Measurements from ENCODE around the gene PFDN6.

Gene PFDN6

DNA sequence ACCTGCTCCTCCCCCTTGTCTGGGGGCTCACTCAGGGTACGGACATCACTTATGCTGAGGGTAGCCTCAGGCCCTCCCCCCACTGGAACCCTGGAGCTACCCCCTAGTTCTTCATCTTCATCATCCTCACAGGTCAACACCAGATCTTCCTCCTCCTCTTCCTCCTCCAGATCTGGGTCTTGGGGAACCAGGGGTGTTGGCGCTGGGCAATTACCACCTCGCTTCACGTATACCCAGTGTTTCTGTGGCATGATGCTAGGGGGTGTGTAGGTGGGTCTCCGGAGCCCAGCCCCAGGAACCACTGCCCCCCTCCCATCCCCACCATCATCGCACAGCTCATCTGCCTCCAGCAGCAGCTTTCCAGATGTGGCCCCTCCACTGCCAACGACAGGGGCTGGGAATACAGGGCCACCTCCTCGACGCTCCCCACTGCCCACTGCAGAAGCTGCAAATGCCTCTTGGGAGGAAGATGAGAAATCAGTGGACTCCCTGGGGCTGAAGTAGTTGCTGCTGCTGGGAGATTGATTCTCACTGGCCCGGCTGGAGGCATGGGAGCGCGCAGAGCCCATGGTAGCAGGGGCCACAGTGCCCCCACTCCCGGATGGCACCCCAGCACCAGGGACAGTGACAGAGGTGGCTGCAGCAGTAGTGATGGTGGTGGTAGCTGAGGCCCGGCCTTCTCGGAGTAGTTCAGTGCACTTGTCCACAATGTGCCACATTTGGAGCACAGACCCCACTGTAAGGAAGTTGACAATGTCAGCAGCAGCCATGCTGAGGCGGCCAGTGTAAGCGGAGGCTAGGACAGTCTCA lies 26.6 kb downstream of the PFDN6 start:
- in situ Hi-C loops (cut with HindIII; ENCODE audit: low sequenced_read_pairs), result no loop called here

DNA sequence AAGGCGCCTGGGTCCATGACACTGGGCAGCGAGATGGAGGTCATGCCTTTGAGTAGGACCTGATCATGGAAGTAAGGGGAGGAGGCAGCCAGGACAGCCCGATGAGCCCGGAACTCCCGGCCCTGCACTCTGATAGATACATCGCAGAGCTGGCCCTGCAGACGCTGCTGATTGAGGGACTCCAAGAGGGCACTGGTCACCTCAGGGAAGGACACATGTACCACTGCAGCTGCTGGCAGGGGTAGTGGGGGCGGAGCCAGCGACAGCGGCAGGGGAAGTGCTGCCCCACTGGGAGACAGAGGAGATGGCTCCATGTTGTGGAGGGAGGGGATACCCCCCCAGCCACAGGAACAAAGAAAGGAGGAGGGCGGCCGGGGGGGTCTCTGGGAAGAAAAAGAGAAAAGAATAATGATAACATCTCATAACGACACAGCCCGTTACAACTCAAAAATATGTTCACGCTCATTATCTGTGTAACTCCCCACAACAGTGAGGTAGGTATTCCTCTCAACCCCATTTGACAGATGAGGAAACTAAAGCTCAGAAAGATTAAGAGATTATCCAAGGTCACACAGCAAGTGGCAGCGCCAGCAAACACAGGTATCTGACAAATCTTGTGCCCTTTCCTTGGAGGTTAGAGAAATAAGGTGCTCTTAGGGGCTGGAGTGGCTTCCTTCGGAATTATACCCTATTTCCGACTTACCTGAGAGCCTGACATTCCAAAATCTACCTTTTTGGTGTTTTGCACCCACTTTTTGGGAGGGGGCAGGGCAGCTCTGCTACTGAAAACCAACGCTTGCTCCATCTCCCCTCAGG lies 27.4 kb downstream of the PFDN6 start:
- in situ Hi-C loops (cut with HindIII; ENCODE audit: low sequenced_read_pairs), result no loop called here

DNA sequence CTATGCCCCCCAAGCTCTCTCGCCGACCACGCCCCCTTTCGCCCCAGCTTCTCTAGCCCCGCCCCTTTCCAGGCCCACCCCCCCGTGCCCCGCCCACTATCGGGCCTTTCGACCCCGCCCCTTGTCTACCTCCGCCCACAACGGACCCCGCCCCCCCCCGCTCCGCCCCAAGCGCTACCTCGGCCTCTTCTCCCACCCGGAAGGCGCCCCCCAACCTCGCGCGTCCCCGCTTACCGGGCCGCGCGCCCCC lies 27.9 kb downstream of the PFDN6 start:
- in situ Hi-C loops (cut with HindIII; ENCODE audit: low sequenced_read_pairs), result no loop called here

DNA sequence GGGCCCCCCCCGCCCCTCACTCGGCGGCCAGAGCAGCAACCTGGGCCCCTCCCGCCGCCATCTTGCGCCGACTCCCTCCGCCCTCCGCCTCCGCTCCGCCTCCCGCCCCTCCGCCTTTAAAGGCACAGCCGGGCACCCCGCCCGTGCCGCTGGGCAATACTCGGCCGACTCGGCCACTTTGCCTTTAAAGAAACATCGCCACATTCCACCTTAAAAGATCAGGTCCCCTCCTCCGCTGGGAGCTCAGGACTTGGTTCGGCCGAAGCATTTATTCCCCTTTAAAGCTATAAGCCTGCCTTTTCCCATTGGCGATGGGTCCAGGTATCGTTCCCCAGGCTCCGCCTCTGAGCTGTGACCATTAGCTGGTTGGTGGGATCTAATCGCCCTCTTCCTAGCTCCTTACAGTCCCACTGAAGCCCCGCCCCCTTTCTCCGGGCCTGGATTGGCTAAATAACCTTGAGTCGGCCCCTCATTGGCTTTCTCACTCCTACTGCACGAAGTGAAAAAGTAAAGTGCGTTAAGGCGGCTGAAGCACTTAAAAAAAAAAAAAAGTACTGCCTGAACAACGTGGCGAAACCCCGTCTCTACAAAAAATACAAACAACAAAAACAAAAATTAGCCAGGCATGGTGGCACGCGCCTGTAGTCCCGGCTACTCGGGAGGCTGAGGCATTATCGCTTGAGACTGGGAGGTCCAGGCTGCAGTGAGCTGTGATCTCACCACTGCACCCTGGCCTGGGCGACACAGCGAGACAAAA lies 28.4 kb downstream of the PFDN6 start, which contains the start of gene ZBTB22:
Gene ZBTB22, minus strand, starts transcription at position 76 of the 757 bp plus-strand sequence. CDS start 828 bp downstream, outside the sequence.
- in situ Hi-C loops (cut with HindIII; ENCODE audit: low sequenced_read_pairs), result no loop called here

DNA sequence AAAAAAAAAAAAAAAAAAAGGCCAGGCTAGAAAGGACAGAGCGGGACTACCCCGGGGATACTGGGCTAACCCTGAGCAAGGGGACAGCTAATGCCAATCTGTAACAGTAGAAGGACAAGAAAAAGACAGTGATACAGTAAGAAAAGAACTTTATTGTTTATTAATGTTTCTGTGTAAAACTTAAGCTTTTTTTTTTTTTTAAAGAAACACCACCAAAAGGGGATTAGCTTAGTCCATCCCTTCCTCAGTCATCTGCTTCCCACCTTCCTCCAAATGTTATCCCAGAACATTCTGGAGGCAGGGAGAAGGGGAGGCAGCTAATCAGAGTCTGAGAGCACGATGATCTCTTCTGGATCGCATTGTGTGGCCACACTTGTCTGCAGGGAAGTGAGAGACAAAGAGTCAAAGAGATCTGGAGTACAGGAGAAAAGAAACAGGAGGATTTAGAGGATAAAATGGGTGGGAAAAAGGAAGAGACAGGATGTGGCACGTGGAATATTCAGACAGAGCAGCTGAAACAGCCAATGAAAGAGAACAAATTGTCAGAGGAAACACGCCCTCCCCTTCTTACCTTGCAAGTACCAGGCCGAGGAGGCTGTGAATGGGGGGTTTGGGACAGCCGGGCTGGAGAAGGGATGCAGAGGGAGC lies 29.1 kb downstream of the PFDN6 start:
- in situ Hi-C loops (cut with HindIII; ENCODE audit: low sequenced_read_pairs), result no loop called here

DNA sequence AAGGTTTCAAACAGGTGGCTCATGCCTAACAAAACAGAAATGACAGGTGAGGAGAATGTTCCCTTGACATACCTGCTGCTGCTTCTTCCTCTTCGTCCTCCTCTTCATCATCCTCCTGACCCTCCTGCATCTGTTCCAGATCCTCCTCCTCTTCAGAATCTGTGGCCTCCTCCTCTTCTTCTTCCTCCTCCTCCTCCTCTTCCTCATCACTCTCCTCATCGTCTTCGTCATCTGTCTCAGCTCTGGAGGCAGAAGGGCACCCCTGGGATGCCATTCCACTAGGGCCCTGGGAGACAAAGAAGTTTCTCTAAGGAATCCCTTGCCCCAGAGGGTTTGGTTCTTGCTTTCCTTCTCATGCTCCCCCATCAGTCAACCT lies 30.5 kb downstream of the PFDN6 start:
- in situ Hi-C loops (cut with HindIII; ENCODE audit: low sequenced_read_pairs), result no loop called here

DNA sequence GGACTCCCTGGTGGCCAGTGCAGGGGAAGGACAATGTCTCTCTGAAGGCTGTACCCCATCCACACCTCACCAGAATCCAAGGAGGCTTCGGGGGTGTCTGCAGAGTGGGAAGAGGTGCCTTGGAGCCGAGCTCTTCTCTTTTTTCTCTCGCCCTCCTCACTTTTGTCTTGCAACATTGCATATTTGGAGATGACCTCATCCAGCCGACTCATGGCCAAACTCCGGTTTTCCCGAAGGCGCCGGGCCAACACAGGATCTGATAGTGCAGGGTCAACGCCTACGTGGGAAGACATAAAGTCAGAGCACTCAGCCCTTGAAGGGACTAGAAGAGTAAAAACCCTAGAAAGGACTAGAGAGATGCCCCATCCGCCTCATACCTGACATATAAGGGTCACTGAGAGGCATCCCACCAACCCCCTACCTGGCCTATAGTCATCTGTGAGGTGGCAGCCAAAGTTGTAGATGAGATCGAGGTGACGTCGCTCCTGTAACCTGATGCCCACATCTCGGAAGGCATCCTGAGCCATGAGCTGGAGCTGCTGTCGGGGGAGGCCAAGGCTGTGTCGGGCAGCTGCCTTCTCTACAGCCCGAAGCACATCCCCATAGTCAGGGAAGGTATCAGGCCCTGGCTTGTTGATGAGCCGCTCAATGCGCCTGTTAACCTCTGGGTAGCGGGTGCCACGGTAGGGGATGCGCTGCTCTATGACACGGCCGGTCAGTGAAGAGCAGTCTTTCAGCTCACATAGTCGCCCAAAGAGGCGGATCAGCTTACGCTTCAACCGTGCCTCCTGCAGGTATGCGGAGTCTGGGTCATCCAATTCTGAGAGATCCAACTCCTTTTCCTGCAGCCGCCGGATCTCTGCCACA lies 31.1 kb downstream of the PFDN6 start:
- in situ Hi-C loops (cut with HindIII; ENCODE audit: low sequenced_read_pairs), result no loop called here

DNA sequence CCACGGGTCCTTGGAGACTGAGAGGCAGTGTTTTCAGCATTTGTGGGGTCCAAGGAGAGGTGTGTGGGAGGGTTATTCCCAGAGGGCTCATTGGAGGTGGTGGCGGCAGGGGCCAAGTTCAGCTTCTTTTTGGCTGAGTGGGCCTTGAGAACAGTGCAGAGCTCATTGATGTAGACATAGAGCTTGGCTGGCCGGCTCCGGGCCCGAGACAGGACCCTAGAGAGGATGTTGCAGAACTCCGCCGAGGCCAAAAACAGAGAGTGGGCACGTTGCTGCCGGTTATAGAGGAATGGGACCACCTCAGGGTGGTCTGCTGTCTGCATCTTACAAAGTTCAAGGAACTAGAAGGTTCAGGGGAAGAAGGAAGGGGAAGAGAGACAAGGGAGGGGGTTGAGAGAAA lies 31.8 kb downstream of the PFDN6 start:
- in situ Hi-C loops (cut with HindIII; ENCODE audit: low sequenced_read_pairs), result no loop called here

DNA sequence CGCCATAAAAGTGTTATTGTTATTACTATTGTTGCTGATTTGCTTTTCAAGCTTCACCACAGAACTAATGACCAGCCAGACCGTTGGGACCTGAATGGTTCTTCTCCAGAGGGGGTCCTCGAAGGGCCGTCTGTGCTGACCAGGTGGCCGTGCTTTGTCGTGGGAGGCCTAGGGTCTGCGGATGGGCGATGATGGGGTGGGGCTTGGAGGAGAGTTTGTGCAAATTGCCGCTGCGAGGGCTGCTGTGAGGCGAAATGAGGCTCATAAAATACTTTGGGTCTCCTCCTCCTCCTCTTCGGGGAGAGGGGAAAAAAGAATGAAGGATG lies 34.2 kb downstream of the PFDN6 start:
- in situ Hi-C loops (cut with HindIII; ENCODE audit: low sequenced_read_pairs), result no loop called here

DNA sequence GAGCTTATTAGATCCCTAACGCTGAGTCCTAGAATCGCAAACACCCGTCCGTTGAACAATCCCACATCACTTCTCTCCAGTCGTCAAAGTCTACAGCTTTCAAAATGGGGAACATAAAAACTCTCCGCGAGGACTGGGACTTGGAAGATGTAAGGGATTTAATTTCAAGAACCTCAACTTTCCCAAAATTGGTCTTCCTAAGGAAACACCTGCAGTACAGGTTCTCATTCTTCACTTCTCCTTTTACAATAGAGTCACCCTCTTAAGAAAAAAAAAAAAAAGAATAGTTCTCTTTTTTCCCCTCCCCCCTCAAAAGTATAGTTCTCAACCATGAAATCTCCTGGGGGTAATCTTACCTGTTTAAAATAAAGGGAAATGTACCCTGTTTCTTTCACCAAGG lies 34.7 kb downstream of the PFDN6 start:
- in situ Hi-C loops (cut with HindIII; ENCODE audit: low sequenced_read_pairs), result no loop called here

DNA sequence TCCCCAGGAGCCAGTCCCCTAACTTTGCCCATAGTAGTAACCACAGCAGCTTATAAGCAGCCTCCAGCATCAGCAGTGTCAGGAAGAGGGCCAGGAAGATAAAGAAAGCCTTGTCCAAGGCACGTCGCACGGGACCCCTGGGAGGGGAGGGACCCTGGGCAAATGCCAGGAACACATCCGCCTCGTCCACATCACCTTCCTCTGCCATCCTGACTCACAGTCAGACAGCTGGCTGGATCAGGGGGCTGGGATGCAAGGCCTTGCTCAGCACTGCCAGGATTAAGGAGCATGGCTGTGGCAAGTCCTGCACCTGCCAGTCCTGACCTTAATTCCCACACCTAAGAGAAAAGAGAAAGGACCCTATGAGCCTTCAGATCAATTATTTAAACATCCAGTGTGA lies 39.7 kb downstream of the PFDN6 start:
- in situ Hi-C loops (cut with HindIII; ENCODE audit: low sequenced_read_pairs), result no loop called here

DNA sequence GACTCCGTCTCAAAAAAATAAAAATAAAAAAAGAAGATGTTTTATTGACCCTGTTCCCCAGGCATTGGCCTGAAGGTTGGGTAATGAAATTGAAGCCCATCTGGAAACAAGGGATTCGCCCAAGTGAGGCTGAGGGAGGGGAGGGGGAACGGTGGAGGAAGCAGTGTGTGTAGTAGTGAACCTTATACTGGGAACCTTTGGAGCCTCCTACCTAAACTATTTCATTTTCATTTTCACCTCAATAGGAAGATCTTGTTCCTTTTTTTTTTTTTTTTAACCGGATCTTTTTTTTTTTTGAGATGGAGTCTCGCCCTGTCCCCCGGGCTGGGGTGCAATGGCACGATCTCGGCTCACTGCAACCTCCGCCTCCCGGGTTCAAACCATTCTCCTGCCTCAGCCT lies 41.3 kb downstream of the PFDN6 start:
- in situ Hi-C loops (cut with HindIII; ENCODE audit: low sequenced_read_pairs), result no loop called here

DNA sequence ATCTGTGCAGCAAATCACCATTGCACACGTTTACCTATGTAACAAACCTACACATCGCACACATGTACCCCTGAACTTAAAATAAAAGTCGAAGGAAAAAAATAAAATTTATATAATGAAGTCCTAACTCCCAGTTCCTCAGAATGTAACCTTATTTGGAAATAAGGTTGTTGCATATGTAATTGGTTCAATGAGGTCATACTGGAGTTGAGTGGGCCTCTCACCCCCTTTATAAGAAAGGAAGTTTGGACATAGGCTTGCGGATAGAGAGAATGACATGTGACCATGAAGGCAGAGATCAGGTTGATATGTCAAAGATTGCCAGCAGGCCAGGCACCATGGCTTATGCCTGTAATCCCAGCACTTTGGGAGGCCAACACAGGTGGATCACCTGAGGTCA lies 44.3 kb downstream of the PFDN6 start:
- in situ Hi-C loops (cut with HindIII; ENCODE audit: low sequenced_read_pairs), result no loop called here

DNA sequence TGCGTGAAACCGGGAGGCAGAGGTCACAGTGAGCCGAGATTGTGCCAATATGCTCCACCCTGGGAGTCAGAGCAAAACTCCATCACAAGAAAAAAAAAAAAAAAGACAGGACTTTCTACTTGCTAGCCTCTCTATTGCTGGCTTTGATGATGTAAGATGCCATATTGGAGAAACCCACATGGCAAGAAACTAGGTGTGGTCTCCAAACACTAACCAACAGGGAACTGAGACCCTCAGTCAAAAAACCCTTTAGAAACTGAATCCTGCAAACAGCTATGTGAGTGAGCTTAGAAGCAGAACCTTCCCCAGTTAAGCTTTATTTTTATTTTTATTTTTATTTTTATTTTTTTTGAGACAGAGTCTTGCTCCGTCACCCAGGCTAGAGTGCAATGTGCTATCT lies 46.5 kb downstream of the PFDN6 start:
- in situ Hi-C loops (cut with HindIII; ENCODE audit: low sequenced_read_pairs), result no loop called here

DNA sequence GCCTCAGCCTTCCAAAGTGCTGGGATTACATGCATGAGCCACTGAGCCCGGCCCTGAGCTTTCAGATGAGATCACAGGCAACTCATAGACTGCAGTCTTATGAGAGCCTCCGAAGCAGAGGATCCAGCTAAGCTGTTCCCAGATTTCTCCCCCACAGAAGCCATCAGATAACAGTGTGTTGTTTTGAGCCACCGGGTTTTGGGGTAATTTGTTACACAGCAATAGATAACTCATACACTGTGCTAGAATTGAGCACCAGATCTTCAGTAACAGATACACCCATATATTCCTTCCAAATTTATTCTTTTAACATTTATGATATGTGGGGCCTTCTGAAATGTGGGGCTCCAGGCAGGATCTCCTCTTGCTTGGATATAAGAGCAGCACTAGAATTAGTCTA lies 47.1 kb downstream of the PFDN6 start:
- in situ Hi-C loops (cut with HindIII; ENCODE audit: low sequenced_read_pairs), result no loop called here

DNA sequence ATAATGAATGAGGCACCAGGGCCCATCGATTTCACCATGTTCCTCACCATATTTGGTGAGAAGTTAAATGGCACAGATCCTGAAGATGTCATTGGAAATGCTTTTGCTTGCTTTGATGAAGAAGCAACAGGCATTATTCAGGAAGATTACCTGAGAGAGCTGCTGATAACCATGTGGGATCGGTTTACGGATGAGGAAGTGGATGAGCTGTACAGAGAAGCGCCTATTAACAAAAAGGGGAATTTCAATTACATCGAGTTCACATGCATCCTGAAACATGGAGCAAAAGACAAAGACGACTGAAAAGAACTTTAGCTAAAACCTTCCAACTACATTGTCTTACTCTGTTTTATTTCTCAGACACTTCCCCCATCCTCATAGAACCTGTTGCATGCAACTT lies 49.8 kb downstream of the PFDN6 start:
- in situ Hi-C loops (cut with HindIII; ENCODE audit: low sequenced_read_pairs), result no loop called here

Data from endothelial cell of hepatic sinusoid (primary cell).